GM23338 (cell line): ENCODE measurements around the gene WHAMM. TPM values are rescaled to one million over a fixed set of nuclear protein-coding genes. Genes with fewer than 3 reads are reported as not detected.
"Not testable (repeated sequence)": the region's sequence is repeated elsewhere in the genome, so short reads cannot be mapped to it uniquely, and the experiment has no call there.

Experiments
- ATAC-seq: fragments of 200-7000 bp; cut with Tn5 transposase; 3 replicates; pipeline ENCODE4 v1.9.1; 2020
- DNase-seq: peaks from one replicate; pipeline ENCODE4 v3.0.0-alpha.2; 2015; ENCODE audit warnings: low spot score
- H2AFZ ChIP-seq: fragments of 200-600 bp; sonication (generic); 2 replicates; pipeline ENCODE4 v1.8.0; 2016; ENCODE audit warnings: antibody characterized with exemption, mild to moderate bottlenecking, moderate library complexity
- H3F3A ChIP-seq: fragments of 200-600 bp; sonication (generic); replicated peaks from 2 replicates; pipeline ENCODE4 v1.8.0; 2017; ENCODE audit warnings: antibody characterized with exemption, mixed run types, low read depth
- H3K27ac ChIP-seq: fragments of 200-600 bp; sonication (generic); 2 replicates; pipeline ENCODE4 v1.6.1; 2016; ENCODE audit warnings: low read depth
- H3K27me3 ChIP-seq: fragments of 200-600 bp; sonication (generic); 2 replicates; pipeline ENCODE4 v1.8.0; 2016; ENCODE audit warnings: mild to moderate bottlenecking, mixed run types, moderate library complexity; ENCODE audit not compliant: insufficient read depth
- H3K36me3 ChIP-seq: fragments of 200-600 bp; sonication (generic); 2 replicates; pipeline ENCODE4 v1.8.0; 2016; ENCODE audit warnings: mild to moderate bottlenecking; ENCODE audit not compliant: insufficient read depth
- H3K4me1 ChIP-seq: fragments of 200-600 bp; sonication (generic); 2 replicates; pipeline ENCODE4 v1.8.0; 2016; ENCODE audit warnings: mild to moderate bottlenecking, moderate library complexity; ENCODE audit not compliant: insufficient read depth
- H3K4me2 ChIP-seq: fragments of 200-600 bp; sonication (generic); 2 replicates; pipeline ENCODE4 v1.7.1; 2017; ENCODE audit warnings: mixed run types
- H3K4me3 ChIP-seq: fragments of 200-600 bp; sonication (generic); 2 replicates; pipeline ENCODE4 v1.6.1; 2016; ENCODE audit warnings: mixed run types
- H3K79me2 ChIP-seq: fragments of 200-600 bp; sonication (generic); replicated peaks from 2 replicates; pipeline ENCODE4 v1.8.0; 2017; ENCODE audit warnings: mild to moderate bottlenecking; ENCODE audit not compliant: insufficient read depth
- H3K9me2 ChIP-seq: fragments of 200-600 bp; sonication (generic); 2 replicates; pipeline ENCODE4 v1.8.0; 2017; ENCODE audit not compliant: insufficient read depth
- H4K20me1 ChIP-seq: fragments of 200-600 bp; sonication (generic); replicated peaks from 2 replicates; pipeline ENCODE4 v1.8.0; 2017; ENCODE audit warnings: mild to moderate bottlenecking; ENCODE audit not compliant: insufficient read depth
- H3K27ac Mint-ChIP-seq: 2 replicates; pipeline ENCODE4 v1.8.0; 2020; ENCODE audit warnings: inconsistent platforms, mild to moderate bottlenecking, moderate library complexity, mixed read lengths
- H3K27me3 Mint-ChIP-seq: 3 replicates; pipeline ENCODE4 v1.8.0; 2022; ENCODE audit warnings: low read depth, mild to moderate bottlenecking, moderate library complexity, mixed read lengths, inconsistent platforms; ENCODE audit not compliant: insufficient read depth, poor library complexity
- H3K36me3 Mint-ChIP-seq: 3 replicates; pipeline ENCODE4 v1.8.0; 2021; ENCODE audit warnings: low read depth, mild to moderate bottlenecking, inconsistent platforms, moderate library complexity, mixed read lengths
- H3K4me1 Mint-ChIP-seq: 3 replicates; pipeline ENCODE4 v1.8.0; 2020; ENCODE audit warnings: mild to moderate bottlenecking, inconsistent platforms, mixed read lengths
- H3K4me3 Mint-ChIP-seq: 3 replicates; pipeline ENCODE4 v1.8.0; 2021; ENCODE audit warnings: moderate library complexity, mild to moderate bottlenecking, inconsistent platforms, mixed read lengths
- H3K9me3 Mint-ChIP-seq: 3 replicates; pipeline ENCODE4 v1.8.0; 2020; ENCODE audit warnings: moderate library complexity, mild to moderate bottlenecking, inconsistent platforms, mixed read lengths
- CREB1 ChIP-seq: fragments of 250-450 bp; sonication (Bioruptor Pico); IDR thresholded peaks from 2 replicates; pipeline ENCODE4 v1.5.0; 2020; ENCODE audit warnings: low read depth, mild to moderate bottlenecking, moderate library complexity
- EZH2 ChIP-seq: fragments of 200-600 bp; sonication (generic); IDR thresholded peaks from one replicate; pipeline ENCODE4 v1.8.0; 2017; ENCODE audit warnings: antibody characterized with exemption, mild to moderate bottlenecking, low read depth; ENCODE audit not compliant: unreplicated experiment
- EZH2phosphoT487 ChIP-seq: fragments of 200-600 bp; sonication (generic); IDR thresholded peaks from one replicate; pipeline ENCODE4 v1.8.1; 2018; ENCODE audit warnings: antibody characterized with exemption; ENCODE audit not compliant: unreplicated experiment
- NANOG ChIP-seq: IDR thresholded peaks from 2 replicates; pipeline ENCODE4 v1.6.1; 2016; ENCODE audit warnings: antibody characterized with exemption, borderline replicate concordance
- POLR2AphosphoS5 ChIP-seq: IDR thresholded peaks from 2 replicates; pipeline ENCODE4 v1.6.1; 2016; ENCODE audit warnings: antibody characterized with exemption, low read depth
- ZNF114 ChIP-seq: fragments of 250-450 bp; sonication (Bioruptor Pico); IDR thresholded peaks from 2 replicates; pipeline ENCODE4 v1.5.0; 2020; ENCODE audit warnings: mild to moderate bottlenecking, moderate library complexity
- ZNF331 ChIP-seq: fragments of 250-450 bp; sonication (Bioruptor Pico); IDR thresholded peaks from 2 replicates; pipeline ENCODE4 v1.5.0; 2020; ENCODE audit warnings: low read depth, mild to moderate bottlenecking, moderate library complexity
- polyA plus RNA-seq: library from polyadenylated mRNA; unstranded; fragments of >200 nt; fragmentation: Nextera tagmentation; extraction: Ambion mirVana; gene quantifications from 2 replicates; pipeline ENCODE4 v1.2.1, GENCODE V29; 2016
- total RNA-seq: library from RNA; depleted of rRNA; stranded (reverse); fragments of >200 nt; shearing (Covaris generic); gene quantifications from 2 replicates; pipeline ENCODE4 v1.2.3, GENCODE V29; 2014
- TF ChIP-seq, protein P1 (sequence below), 2 experiments: fragments of 200-600 bp in 1 of 2; sonication (generic) in 1 of 2; conservative IDR thresholded peaks; 2 replicates each; pipeline versions ENCODE4 v1.5.1 to v1.6.1; 2016 to 2017; ENCODE audit warnings: antibody characterized with exemption in 2 of 2, low read depth in 2 of 2, mild to moderate bottlenecking in 2 of 2, moderate library complexity in 1 of 2
- TF ChIP-seq, protein P2 (sequence below): fragments of 250-450 bp; sonication (Bioruptor Pico); IDR thresholded peaks from 2 replicates; pipeline ENCODE4 v1.5.0; 2020; ENCODE audit warnings: mild to moderate bottlenecking, moderate library complexity

Gene WHAMM
- total and polyA plus RNA-seq, 2 experiments from 2014 or later: 2.2 to 4.1 TPM

DNA sequence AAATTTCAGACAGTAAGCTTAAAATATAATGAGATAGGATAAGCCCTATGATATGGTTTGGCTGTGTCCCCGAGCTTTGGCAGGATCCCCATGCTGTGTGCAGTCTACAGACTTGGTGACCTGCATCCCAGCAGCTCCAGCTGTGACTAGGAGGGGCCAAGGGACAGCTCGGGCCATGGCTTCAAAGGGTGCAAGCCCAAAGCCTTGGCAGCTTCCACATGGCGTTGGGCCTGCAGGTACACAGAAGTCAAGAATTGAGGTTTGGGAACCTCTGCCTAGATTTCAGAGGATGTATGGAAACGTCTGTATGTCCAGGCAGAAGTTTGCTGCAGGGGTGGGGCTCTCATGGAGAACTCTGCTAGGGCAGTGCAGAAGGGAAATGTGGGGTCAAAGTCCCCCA, 56.2 kb downstream of the WHAMM start:
- peaks cover 13% of the 10 kb centered on the region; the same call in 2 of the 3 replicates for H3K4me1 Mint-ChIP-seq
- H3K27me3 Mint-ChIP-seq, H2AFZ ChIP-seq, H4K20me1 ChIP-seq, H3F3A ChIP-seq, DNase-seq, H3K4me3 Mint-ChIP-seq, H3K36me3 Mint-ChIP-seq, H3K36me3 ChIP-seq, H3K9me2 ChIP-seq, H3K27ac Mint-ChIP-seq, H3K4me3 ChIP-seq, H3K4me2 ChIP-seq, H3K27ac ChIP-seq, H3K9me3 Mint-ChIP-seq, H3K4me1 ChIP-seq, H3K27me3 ChIP-seq, ATAC-seq, H3K79me2 ChIP-seq: not testable (repeated sequence)

DNA sequence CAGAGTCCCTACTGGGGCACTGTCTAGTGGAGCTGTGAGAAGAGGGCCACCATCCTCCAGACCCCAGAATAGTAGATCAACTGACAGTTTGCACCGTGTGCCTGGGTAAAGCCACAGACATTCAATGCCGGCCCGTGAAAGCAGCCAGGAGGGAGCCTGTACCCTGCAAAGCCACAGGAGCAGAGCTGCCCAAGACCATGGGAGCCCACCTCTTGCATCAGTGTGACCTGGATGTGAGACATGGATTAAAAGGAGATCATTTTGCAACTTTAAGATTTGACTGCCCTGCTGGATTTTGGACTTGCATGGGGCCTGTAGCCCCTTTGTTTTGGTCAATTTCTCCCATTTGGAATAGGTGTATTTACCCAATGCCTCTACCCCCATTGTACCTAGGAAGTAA, 56.6 kb downstream of the WHAMM start:
- not testable (repeated sequence) for H3K4me3 Mint-ChIP-seq, H3K27me3 ChIP-seq, H3F3A ChIP-seq, H3K9me3 Mint-ChIP-seq, H3K79me2 ChIP-seq, H3K36me3 Mint-ChIP-seq, DNase-seq, H3K27ac Mint-ChIP-seq, H3K36me3 ChIP-seq, H3K9me2 ChIP-seq, H3K27ac ChIP-seq, H3K27me3 Mint-ChIP-seq, H2AFZ ChIP-seq, H3K4me1 ChIP-seq, ATAC-seq, H3K4me2 ChIP-seq, H4K20me1 ChIP-seq, H3K4me3 ChIP-seq
- peaks cover 13% of the 10 kb centered on the region; the same call in 2 of the 3 replicates for H3K4me1 Mint-ChIP-seq

DNA sequence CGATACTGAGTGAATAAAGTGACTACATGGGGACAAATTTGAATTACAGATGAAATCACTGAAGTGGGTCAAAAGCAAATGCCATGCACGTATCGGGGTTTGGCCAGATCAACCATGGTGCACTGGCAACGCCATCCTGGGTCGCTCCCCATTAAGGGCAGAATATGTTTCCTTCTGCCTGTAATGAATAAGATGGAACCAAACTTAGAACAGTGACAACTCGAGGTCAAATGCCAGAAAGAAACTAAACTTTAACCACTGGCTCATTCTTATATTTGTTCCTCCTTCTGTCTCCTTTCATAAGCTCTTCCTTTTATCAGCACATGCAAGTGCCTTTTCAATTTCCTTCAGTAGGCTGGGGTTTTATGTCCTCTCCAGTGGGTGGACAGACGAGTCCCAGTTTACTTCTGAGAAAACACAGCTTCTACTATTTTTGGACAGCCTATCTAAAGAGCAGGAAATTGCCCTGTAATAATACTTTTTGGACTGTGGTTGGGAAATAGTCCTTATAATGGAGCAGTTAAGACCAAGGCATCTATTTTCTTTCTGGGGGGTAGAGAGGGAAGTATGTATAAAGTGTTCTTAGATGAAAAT, 61.4 kb downstream of the WHAMM start:
- peaks cover 10% of the 10 kb centered on the region for H3K4me1 ChIP-seq
- Mint-ChIP-seq H3K4me1 (peaks cover 13% of the 10 kb centered on the region; the same call in 2 of the 3 replicates), H3K4me3 (no peak overlapping the region), H3K9me3 (no peaks in the 10 kb centered on the region; the same call in 2 of the 3 replicates), H3K36me3 (no peaks in the 10 kb centered on the region; the same call in 2 of the 3 replicates), H3K27ac (no peak overlapping the region), H3K27me3 (peaks cover 1% of the 10 kb centered on the region)
- H4K20me1 ChIP-seq: no peaks in the 10 kb centered on the region
- no peaks in the 10 kb centered on the region for H3K36me3 ChIP-seq
- no peaks in the 10 kb centered on the region for H3K27me3 ChIP-seq
- H3K4me2 ChIP-seq: no peak overlapping the region
- no peak overlapping the region for H3K27ac ChIP-seq
- TF ChIP-seq POLR2AphosphoS5 (no peak), ZNF114 (no peak), EZH2 (no peak), ZNF331 (CRISPR knock-in tag) (no peak), EZH2phosphoT487 (no peak), NANOG (no peak), CREB1 (CRISPR knock-in tag) (no peak)
- TF ChIP-seq, protein P1, sequence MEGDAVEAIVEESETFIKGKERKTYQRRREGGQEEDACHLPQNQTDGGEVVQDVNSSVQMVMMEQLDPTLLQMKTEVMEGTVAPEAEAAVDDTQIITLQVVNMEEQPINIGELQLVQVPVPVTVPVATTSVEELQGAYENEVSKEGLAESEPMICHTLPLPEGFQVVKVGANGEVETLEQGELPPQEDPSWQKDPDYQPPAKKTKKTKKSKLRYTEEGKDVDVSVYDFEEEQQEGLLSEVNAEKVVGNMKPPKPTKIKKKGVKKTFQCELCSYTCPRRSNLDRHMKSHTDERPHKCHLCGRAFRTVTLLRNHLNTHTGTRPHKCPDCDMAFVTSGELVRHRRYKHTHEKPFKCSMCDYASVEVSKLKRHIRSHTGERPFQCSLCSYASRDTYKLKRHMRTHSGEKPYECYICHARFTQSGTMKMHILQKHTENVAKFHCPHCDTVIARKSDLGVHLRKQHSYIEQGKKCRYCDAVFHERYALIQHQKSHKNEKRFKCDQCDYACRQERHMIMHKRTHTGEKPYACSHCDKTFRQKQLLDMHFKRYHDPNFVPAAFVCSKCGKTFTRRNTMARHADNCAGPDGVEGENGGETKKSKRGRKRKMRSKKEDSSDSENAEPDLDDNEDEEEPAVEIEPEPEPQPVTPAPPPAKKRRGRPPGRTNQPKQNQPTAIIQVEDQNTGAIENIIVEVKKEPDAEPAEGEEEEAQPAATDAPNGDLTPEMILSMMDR (conservative IDR thresholded peaks at IDR 0.05; ENCODE audit: low read depth in 2 of 2): no peak
- TF ChIP-seq, protein P2, sequence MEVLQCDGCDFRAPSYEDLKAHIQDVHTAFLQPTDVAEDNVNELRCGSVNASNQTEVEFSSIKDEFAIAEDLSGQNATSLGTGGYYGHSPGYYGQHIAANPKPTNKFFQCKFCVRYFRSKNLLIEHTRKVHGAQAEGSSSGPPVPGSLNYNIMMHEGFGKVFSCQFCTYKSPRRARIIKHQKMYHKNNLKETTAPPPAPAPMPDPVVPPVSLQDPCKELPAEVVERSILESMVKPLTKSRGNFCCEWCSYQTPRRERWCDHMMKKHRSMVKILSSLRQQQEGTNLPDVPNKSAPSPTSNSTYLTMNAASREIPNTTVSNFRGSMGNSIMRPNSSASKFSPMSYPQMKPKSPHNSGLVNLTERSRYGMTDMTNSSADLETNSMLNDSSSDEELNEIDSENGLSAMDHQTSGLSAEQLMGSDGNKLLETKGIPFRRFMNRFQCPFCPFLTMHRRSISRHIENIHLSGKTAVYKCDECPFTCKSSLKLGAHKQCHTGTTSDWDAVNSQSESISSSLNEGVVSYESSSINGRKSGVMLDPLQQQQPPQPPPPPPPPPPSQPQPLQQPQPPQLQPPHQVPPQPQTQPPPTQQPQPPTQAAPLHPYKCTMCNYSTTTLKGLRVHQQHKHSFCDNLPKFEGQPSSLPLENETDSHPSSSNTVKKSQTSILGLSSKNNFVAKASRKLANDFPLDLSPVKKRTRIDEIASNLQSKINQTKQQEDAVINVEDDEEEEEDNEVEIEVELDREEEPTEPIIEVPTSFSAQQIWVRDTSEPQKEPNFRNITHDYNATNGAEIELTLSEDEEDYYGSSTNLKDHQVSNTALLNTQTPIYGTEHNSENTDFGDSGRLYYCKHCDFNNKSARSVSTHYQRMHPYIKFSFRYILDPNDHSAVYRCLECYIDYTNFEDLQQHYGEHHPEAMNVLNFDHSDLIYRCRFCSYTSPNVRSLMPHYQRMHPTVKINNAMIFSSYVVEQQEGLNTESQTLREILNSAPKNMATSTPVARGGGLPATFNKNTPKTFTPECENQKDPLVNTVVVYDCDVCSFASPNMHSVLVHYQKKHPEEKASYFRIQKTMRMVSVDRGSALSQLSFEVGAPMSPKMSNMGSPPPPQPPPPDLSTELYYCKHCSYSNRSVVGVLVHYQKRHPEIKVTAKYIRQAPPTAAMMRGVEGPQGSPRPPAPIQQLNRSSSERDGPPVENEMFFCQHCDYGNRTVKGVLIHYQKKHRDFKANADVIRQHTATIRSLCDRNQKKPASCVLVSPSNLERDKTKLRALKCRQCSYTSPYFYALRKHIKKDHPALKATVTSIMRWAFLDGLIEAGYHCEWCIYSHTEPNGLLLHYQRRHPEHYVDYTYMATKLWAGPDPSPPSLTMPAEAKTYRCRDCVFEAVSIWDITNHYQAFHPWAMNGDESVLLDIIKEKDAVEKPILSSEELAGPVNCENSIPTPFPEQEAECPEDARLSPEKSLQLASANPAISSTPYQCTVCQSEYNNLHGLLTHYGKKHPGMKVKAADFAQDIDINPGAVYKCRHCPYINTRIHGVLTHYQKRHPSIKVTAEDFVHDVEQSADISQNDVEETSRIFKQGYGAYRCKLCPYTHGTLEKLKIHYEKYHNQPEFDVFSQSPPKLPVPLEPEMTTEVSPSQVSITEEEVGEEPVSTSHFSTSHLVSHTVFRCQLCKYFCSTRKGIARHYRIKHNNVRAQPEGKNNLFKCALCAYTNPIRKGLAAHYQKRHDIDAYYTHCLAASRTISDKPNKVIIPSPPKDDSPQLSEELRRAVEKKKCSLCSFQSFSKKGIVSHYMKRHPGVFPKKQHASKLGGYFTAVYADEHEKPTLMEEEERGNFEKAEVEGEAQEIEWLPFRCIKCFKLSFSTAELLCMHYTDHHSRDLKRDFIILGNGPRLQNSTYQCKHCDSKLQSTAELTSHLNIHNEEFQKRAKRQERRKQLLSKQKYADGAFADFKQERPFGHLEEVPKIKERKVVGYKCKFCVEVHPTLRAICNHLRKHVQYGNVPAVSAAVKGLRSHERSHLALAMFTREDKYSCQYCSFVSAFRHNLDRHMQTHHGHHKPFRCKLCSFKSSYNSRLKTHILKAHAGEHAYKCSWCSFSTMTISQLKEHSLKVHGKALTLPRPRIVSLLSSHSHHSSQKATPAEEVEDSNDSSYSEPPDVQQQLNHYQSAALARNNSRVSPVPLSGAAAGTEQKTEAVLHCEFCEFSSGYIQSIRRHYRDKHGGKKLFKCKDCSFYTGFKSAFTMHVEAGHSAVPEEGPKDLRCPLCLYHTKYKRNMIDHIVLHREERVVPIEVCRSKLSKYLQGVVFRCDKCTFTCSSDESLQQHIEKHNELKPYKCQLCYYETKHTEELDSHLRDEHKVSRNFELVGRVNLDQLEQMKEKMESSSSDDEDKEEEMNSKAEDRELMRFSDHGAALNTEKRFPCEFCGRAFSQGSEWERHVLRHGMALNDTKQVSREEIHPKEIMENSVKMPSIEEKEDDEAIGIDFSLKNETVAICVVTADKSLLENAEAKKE (CRISPR knock-in tag): no peak
- H3K9me2 ChIP-seq: no peaks in the 10 kb centered on the region
- DNase-seq (no peak), ATAC-seq (no peak)
- H2AFZ ChIP-seq: no peak overlapping the region
- no peak overlapping the region for H3K4me3 ChIP-seq
- H3F3A ChIP-seq: no peaks in the 10 kb centered on the region
- H3K79me2 ChIP-seq: no peaks in the 10 kb centered on the region
